Left renal cortex interstitium (tissue), 4 donors: ENCODE measurements around the gene PSMC3. TPM values are rescaled to one million over a fixed set of nuclear protein-coding genes. Genes with fewer than 3 reads are reported as not detected.
A peak's percentile ranks its signal among the peaks of the same experiment; 100 is the strongest.

Experiments used
- DNase-seq, 4 donors: peaks; one replicate each; pipeline ENCODE4 v3.0.0-alpha.2; 2013; ENCODE audit warnings: low read depth in 4 of 4, low spot score in 2 of 4, missing footprints in 1 of 4
- polyA plus RNA-seq, 4 donors: library from polyadenylated mRNA; unstranded; fragments of 120-200 nt; gene quantifications; one replicate each; pipeline ENCODE4 v1.2.1, GENCODE V29; 2013; ENCODE audit not compliant: insufficient read length in 4 of 4

The PSMC3 gene
- polyA plus RNA-seq, 4 donors, result 126 to 176 (median 155) TPM

DNA sequence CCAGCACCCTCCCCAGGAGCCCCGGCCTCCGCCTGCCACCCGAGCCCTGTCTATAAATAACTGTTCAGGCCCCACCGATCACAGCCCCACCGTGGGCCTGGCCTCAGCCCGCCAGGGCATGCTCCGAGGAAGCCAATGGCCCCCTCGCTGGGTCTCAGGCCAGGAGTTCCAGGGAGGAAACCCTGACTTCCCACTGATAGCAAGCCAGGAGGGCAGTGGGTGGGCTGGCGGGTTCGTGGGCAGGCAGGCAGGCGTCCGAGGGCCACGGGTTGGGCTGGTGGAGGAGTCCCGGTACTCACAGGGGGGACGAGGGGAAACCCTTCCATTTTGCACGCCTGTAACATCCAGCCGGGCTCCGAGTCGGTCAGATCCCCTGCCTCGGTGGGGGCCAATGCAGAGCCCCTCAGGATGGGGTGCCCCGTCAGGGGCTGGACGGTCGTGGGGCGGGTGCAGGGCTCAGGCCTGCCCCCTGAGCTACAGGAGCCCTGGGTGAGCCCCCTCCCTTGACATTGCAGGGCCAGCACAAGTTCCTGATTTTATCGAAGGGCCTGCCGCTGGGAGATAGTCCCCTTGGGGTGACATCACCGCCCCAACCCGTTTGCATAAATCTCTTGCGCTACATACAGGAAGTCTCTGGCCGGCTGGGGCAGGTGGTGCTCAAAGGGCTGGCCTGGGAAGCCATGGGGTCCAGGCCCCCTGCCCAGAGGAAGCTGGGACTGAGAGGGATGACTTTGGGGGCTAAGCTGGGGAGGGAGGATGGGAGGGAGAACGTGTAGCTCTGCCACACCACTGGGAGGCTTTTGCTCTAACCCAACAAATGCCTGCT, 48.0 kb downstream of the PSMC3 start, which contains the start of gene SPI1:
TSS of gene SPI1 (minus strand) at position 538 of the 826 bp plus-strand sequence. CDS start at position 344, 194 bp downstream.
- DNase-seq, result no peak

DNA sequence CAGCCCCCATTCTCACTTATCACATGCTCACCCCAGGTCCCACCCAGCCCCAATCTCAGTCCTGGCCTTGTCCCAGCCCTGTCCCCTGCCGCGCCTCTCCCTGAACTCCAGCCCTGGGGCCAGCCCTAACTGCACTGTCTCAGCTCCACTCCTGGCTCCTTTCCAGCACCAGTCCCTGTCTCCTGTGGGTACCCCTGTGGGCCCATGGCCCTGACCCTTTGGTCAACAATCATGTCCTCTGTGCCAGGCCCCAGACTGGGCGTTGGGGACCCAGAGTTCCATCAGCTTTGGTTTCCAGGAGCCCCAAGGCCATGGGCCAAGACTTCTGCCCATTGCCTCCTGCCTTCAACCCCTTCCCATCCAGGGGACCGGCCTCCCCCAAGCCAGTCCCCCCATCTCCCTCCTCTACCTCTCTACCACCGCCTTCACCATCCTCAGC, 48.6 kb downstream of the PSMC3 start:
- DNase-seq, result no peak

DNA sequence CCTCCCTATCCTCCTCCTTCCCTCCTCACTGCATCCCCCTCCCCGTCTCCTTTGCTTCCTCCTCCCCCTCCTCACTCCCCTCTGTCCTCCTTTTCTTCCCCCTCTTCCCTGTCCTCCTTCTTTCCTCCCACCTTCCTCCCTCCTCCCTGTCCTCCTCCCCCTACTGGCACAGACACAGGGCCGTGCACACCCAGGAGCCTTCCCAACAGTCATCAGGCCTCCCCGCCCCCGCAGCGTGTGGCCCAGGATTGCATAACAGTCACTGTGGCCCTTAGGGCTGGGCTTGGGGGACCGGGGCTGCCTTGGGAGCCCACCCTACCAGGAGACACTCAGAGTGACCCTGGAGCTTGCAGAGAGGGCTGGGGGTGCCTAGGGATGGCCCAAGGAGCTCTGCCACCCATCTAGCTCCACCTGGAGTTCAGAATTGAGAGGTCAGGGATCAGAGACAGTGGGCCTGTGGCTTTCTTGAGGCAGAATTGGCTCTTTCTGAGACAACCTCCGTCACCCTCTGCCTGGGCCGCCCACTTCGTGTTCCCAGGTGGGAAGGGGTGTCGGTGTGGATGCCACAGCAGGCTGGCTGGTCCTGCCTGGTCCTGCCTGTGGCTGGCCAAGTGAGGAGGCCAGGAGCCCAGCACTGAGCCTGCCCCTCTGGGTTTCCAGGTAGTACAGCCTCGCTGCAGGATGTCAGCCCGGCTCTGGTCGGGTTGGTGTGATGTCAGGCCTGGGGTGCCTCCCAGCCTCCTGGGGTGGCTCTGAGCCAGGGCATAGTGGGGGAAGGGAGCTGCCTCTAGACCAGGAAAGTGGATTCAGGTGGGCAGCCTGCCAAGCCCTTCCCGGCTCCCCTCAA, 49.5 kb downstream of the PSMC3 start:
- no peak for DNase-seq

DNA sequence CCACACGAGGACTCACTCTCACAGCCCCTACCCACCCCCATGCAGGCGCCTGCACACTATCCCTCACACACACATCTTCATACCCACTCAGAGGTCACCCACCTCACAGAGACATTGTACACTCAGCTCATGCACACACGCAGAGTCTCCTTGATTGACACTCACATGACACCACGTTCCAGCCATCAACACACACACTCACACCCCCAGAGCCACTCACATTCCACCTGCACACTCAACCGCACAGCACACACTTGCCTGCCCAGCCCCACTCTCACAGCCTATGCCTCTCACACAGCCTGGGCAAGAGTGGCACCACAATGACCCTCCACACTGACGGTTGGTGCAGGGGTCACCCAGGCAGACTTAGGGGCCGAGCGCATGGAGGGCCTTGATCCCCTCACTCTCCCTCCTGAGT, 50.1 kb downstream of the PSMC3 start:
- no peak for DNase-seq

DNA sequence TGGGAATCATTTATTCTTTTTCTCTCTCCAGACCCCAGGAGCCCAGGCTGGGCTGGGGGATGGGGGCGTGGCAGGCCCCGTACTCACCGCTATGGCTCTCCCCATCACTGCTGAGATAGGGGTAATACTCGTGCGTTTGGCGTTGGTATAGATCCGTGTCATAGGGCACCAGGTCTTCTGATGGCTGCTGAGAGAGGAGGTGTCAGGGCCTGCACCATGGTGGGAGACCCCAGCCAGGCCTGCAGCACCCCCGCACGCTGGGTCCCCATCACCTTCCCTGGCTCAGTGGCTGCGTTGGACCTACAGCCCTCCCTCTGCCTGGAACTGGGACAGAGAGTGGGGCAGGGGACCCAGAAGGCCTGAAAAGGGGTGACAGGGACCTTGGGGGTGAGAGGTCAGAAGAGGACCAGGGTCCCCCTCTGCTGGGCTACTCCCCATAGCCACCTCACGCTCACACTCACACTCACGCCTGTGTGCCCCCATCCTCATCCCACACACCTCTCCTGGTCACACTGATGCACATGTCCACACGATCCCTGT, 50.6 kb downstream of the PSMC3 start:
- DNase-seq, result no peak

DNA sequence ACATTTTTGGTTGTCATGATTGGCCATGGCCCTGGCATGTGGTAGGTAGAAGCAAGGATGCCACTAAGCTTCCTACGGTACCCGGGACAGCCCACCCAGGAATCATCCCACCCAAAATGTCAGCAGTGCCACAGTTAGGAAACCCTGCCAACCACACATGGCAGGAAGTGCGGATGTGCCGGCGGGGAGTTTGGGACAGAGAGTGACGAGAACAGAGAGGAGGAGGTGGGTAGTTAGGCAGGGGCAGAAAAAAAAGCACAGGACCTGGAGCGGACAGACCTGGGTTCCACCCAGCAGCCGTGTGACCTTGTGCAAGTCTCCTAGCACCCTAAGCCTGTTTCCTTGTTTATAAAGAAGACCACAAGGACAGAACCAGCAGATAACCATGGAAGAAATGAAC, 51.2 kb downstream of the PSMC3 start:
- DNase-seq, result no peak

DNA sequence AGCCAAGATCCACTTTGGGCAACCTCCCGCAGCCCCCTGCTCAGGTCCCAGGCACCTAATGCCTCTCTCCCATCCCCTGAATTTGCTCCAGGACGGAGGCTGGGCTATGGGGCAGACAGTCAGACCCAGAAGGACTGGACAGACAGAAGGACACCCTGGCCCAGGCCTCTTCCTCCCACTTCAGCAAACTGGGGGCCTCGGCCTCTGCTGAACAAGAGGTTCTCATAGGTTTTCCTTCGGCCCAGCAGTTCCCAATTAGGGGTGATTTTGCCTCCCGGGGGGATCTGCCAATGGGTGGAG, 51.6 kb downstream of the PSMC3 start:
- DNase-seq, result no peak

DNA sequence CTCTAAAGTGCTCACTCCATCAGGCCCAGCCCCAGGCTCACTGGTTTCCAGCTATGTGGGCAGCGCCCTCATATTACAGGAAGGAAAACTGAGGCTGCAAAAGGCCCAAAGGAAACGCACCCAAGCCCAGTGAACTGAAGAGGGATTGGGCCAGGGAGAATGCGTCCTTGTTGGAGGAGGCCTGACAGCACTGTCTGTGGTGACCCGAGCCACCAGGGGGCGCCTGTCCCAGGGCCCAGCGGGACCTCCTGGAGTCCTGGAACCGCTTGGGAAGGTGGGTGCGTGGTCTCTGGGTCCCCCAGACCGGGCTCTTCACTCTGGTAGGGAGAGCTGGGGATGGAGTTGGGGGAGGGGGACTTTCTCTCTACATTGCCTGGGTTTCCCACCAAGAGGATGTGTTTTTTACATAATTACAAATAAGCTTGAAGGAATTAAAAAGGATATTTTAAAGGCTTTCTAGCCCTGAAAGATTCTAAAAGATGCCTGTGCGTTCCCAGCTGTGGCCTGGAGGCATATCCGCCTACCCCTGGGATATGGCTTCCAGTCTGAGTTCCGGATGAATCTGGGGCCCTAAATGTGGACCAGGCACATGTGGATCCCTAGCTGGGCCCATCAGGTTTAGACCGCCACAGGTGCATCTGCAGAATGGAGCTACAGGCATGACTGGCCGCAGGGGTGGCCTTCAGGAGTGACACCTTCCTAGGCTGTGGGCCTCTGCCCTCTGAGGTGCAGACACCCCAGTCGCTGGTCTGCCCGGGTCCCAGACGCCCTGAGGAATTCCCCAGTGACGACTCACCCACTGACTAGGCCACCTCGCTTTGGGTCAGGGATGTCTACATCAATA, 52.1 kb downstream of the PSMC3 start:
- peak in 2 of 4 donors; percentile 39 to 46 for DNase-seq

DNA sequence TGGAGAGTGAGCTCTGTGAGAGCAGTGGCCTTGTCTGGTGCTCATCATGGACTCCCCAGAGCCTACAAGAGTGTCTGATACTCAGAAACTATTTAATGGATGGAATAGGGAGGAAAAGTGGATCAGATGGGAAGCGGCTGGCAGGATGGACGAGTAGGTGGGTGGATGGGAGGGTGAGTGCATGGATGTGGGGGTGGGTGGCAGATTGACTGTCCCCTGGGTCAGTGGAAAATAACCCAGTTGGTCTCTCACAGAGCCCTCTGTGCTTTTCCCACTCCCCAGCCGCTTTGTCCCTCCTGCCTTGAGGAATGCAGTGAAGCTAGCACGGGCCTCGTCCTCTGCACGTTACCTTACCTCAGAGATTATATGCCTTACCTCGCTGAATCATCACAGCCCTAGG, 53.8 kb downstream of the PSMC3 start:
- DNase-seq, result no peak

DNA sequence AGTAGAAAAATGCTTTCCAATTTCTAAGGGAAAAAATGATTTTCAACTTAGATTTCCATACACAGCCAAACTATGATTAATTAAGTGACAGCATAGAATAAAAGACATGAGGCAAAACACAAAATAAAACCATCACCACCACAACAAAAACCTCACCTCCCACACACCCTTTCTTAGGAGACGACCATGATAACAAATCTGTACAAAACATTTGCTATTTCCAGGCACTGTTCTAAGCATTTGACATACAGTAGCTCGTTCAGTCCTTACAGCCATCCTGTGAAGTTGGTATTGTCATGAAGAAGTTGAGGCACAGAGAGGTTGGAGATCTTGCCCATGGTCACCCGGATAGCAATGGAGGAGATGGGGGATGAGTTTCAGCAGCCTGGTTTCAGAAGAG, 56.6 kb downstream of the PSMC3 start:
- DNase-seq, result no peak

Other genes with a start within 250 kb of the PSMC3 start
- 10 to 100 TPM; 79.5 to 95.9 (median 87.1) TPM for gene ARFGAP2, start 249.6 kb downstream of the PSMC3 start, polyA plus RNA-seq
- gene PACSIN3, start 240.0 kb downstream of the PSMC3 start, polyA plus RNA-seq, result 10 to 100 TPM; 31.9 to 39.7 (median 34.5) TPM
- 10 to 100 TPM; 20.2 to 29.5 (median 23.6) TPM for gene DDB2, start 211.5 kb downstream of the PSMC3 start, polyA plus RNA-seq
- 10 to 100 TPM; 52.2 to 57.9 (median 57.2) TPM for gene ACP2, start 177.6 kb downstream of the PSMC3 start, polyA plus RNA-seq
- gene NR1H3, start 168.4 kb downstream of the PSMC3 start, polyA plus RNA-seq, result 10 to 100 TPM; 39.5 to 48.7 (median 41.4) TPM
- gene MADD, start 156.3 kb downstream of the PSMC3 start, polyA plus RNA-seq, result 10 to 100 TPM; 35.2 to 60.2 (median 46.6) TPM
- under 1 TPM in 3 of 4 donors, not detected in 1; 0.05 to 0.14 (median 0.08) TPM for gene MYBPC3, start 73.7 kb downstream of the PSMC3 start, polyA plus RNA-seq
- gene SPI1, start 47.9 kb downstream of the PSMC3 start, polyA plus RNA-seq, result 1 to 10 TPM; 3.0 to 6.7 (median 4.8) TPM
- 10 to 100 TPM; 42.7 to 75.5 (median 65.3) TPM for gene SLC39A13, start 17.8 kb downstream of the PSMC3 start, polyA plus RNA-seq
- gene RAPSN, start 22.7 kb upstream of the PSMC3 start, polyA plus RNA-seq, result under 1 TPM in 3 of 4 donors, not detected in 1; 0.10 to 0.30 (median 0.21) TPM
- gene CELF1, start 126.7 kb upstream of the PSMC3 start, polyA plus RNA-seq, result 100 to 1,000 TPM in 2 of 4 donors, 10 to 100 TPM in 2; 82.8 to 132 (median 107) TPM
- 10 to 100 TPM; 50.9 to 65.6 (median 58.7) TPM for gene PTPMT1, start 139.2 kb upstream of the PSMC3 start, polyA plus RNA-seq
- 10 to 100 TPM; 25.6 to 28.3 (median 26.6) TPM for gene KBTBD4, start 152.5 kb upstream of the PSMC3 start, polyA plus RNA-seq
- gene NDUFS3, start 152.6 kb upstream of the PSMC3 start, polyA plus RNA-seq, result 100 to 1,000 TPM; 134 to 154 (median 150) TPM
- gene FAM180B, start 160.2 kb upstream of the PSMC3 start, polyA plus RNA-seq, result under 1 TPM; 0.21 to 0.63 (median 0.44) TPM
- gene C1QTNF4, start 168.0 kb upstream of the PSMC3 start, polyA plus RNA-seq, result 10 to 100 TPM in 2 of 4 donors, 1 to 10 TPM in 2; 4.3 to 13.8 (median 10.4) TPM
- gene MTCH2, start 216.1 kb upstream of the PSMC3 start, polyA plus RNA-seq, result 100 to 1,000 TPM in 3 of 4 donors, 10 to 100 TPM in 1; 98.2 to 117 (median 108) TPM